Endothelial cell of umbilical vein (primary cell): ENCODE measurements around the gene RNLS. TPM values are rescaled to one million over a fixed set of nuclear protein-coding genes. Genes with fewer than 3 reads are reported as not detected.

ENCODE experiments used
- BruUV-seq: library from RNA; stranded (reverse); fragments of 400-500 nt; replicated peaks from 2 replicates; lab custom pipeline; 2021; lab: Mats Ljungman, UMichigan
- CTCF ChIA-PET: fragments of 300-600, 350-600 bp; sonication (Branson Sonifier 250); formaldehyde crosslinking; loops from one replicate; lab custom pipeline; 2021; ENCODE audit warnings: antibody characterized with exemption, inconsistent platforms; lab: Charles Lee
- POLR2A ChIA-PET: fragments of 300-600, 350-600 bp; sonication (Branson Sonifier 250); formaldehyde crosslinking; loops from one replicate; lab custom pipeline; 2021; ENCODE audit warnings: antibody characterized with exemption, inconsistent platforms; lab: Charles Lee
- DNase-seq: peaks from one replicate; pipeline ENCODE4 v3.0.0-alpha.2; 2011; ENCODE audit warnings: low read depth, low spot score
- FAIRE-seq: peaks from 2 replicates; lab custom pipeline; 2011; peaks lifted over from hg19 to GRCh38; lab: Jason Lieb, UNC
- H2AFZ ChIP-seq: 2 replicates; pipeline ENCODE4 v1.6.0; 2012; ENCODE audit warnings: low read depth, low read length, control low read depth, inconsistent platforms
- H3K27ac ChIP-seq: 2 replicates; pipeline ENCODE4 v1.5.1; 2011; ENCODE audit warnings: low read depth, mild to moderate bottlenecking, control low read depth, low read length, moderate library complexity; ENCODE audit not compliant: insufficient read depth
- H3K27me3 ChIP-seq, 2 experiments: 2 replicates each; pipeline versions ENCODE4 v1.6.0 to v1.6.1; 2011; ENCODE audit warnings: low read length in 2 of 2, mixed read lengths in 1 of 2; ENCODE audit not compliant: control insufficient read depth in 2 of 2, insufficient read depth in 2 of 2
- H3K36me3 ChIP-seq, 2 experiments: 2 replicates in 1 of 2; 3 replicates in 1 of 2; pipeline ENCODE4 v1.5.1; 2011; ENCODE audit warnings: low read length in 2 of 2, mild to moderate bottlenecking in 1 of 2, moderate library complexity in 1 of 2; ENCODE audit not compliant: control insufficient read depth in 2 of 2, insufficient read depth in 2 of 2; ENCODE audit errors: extremely low read depth in 1 of 2
- H3K4me1 ChIP-seq: 3 replicates; pipeline ENCODE4 v1.5.1; 2011; ENCODE audit warnings: mild to moderate bottlenecking, low read length; ENCODE audit not compliant: control insufficient read depth, insufficient read depth; ENCODE audit errors: extremely low read depth
- H3K4me2 ChIP-seq: 2 replicates; pipeline ENCODE4 v1.6.1; 2011; ENCODE audit warnings: low read length, control low read depth, mixed read lengths; ENCODE audit not compliant: insufficient read depth
- H3K4me3 ChIP-seq, 3 experiments: fragments of 200-600 bp in 1 of 3; sonication (generic), shearing (Covaris generic) in 1 of 3; replicated peaks in 1 of 3; 2 replicates each; pipeline ENCODE4 v1.5.1; 2011 to 2016; ENCODE audit warnings: control low read depth in 3 of 3, low read length in 3 of 3, mild to moderate bottlenecking in 2 of 3, inconsistent platforms in 1 of 3, low read depth in 1 of 3, moderate library complexity in 1 of 3; ENCODE audit not compliant: insufficient read depth in 1 of 3
- H3K79me2 ChIP-seq: 2 replicates; pipeline ENCODE4 v1.6.0; 2012; ENCODE audit warnings: low read length, inconsistent platforms; ENCODE audit not compliant: control insufficient read depth, insufficient read depth
- H3K9ac ChIP-seq: replicated peaks from 2 replicates; pipeline ENCODE3; 2011; ENCODE audit warnings: low read length, control low read depth; ENCODE audit not compliant: insufficient read depth; ENCODE audit errors: extremely low read depth
- H3K9me1 ChIP-seq: replicated peaks from 3 replicates; pipeline ENCODE4 v1.6.0; 2011; ENCODE audit warnings: mild to moderate bottlenecking, low read length; ENCODE audit not compliant: control insufficient read depth, insufficient read depth; ENCODE audit errors: extremely low read depth
- H3K9me3 ChIP-seq: replicated peaks from 2 replicates; pipeline ENCODE4 v1.5.1; 2012; ENCODE audit warnings: low read length, inconsistent platforms; ENCODE audit not compliant: control insufficient read depth, insufficient read depth
- H4K20me1 ChIP-seq: replicated peaks from 2 replicates; pipeline ENCODE3; 2011; ENCODE audit warnings: mild to moderate bottlenecking, low read length; ENCODE audit not compliant: control insufficient read depth, insufficient read depth; ENCODE audit errors: extremely low read depth
- EZH2 ChIP-seq: IDR thresholded peaks from 2 replicates; pipeline ENCODE4 v1.6.1; 2012; ENCODE audit warnings: borderline replicate concordance, low read depth, mild to moderate bottlenecking, moderate library complexity, low read length, inconsistent platforms; ENCODE audit not compliant: severe bottlenecking
- FOS ChIP-seq: IDR thresholded peaks from 2 replicates; pipeline ENCODE4 v1.6.1; 2011; ENCODE audit warnings: mild to moderate bottlenecking, low read length, moderate library complexity, borderline replicate concordance; ENCODE audit not compliant: insufficient read depth
- GATA2 ChIP-seq: IDR thresholded peaks from 2 replicates; pipeline ENCODE4 v1.7.0; 2011; ENCODE audit warnings: low read depth, mild to moderate bottlenecking, moderate library complexity, mixed read lengths, low read length; ENCODE audit not compliant: insufficient read length, insufficient read depth
- JUN ChIP-seq: IDR thresholded peaks from 2 replicates; pipeline ENCODE4 v1.6.1; 2011; ENCODE audit warnings: borderline replicate concordance, low read depth; ENCODE audit not compliant: insufficient read length, insufficient read depth
- MYC ChIP-seq: IDR thresholded peaks from one replicate; pipeline ENCODE4 v1.6.1; 2011; ENCODE audit warnings: mild to moderate bottlenecking, low read depth, low read length
- POLR2A ChIP-seq: IDR thresholded peaks from 2 replicates; pipeline ENCODE4 v1.6.1; 2012; ENCODE audit warnings: low read depth, mild to moderate bottlenecking, control low read depth, low read length
- POLR2AphosphoS5 ChIP-seq: IDR thresholded peaks from 2 replicates; pipeline ENCODE4 v1.6.1; 2012; ENCODE audit warnings: low read depth, mild to moderate bottlenecking, control low read depth, low read length, moderate library complexity; ENCODE audit not compliant: insufficient read depth
- dilution Hi-C: fragments of 300-500 bp; cut with MboI; formaldehyde crosslinking; loops from one replicate; pipeline ENCODE4 v1.15.0; 2019; ENCODE audit warnings: low sequenced_read_pairs; ENCODE audit not compliant: extremely low pct_ligation_motif_present
- intact Hi-C: fragments of 100-400 bp; cut with micrococcal nuclease; formaldehyde crosslinking; loops from one replicate; pipeline ENCODE4 v1.10.0; 2022
- polyA plus RNA-seq, 4 experiments: library from polyadenylated mRNA; depleted of rRNA in 3 of 4; stranded (reverse) in 3 of 4; unstranded in 1 of 4; fragments of >200 nt; gene quantifications; 2 replicates each; pipeline versions ENCODE4 v1.2.1 to v1.2.3, GENCODE V29; 2011 to 2012; ENCODE audit warnings: missing spikeins in 1 of 4
- total RNA-seq: library from RNA; stranded (reverse); gene quantifications from 2 replicates; pipeline ENCODE4 v1.2.3, GENCODE V29; 2021
- TF ChIP-seq, protein P1 (sequence below): IDR thresholded peaks from 2 replicates; pipeline ENCODE4 v1.6.1; 2011; ENCODE audit not compliant: insufficient read depth, insufficient read length
- TF ChIP-seq, protein P2 (sequence below), 2 donors: IDR thresholded peaks; 1 replicate in 1 of 2; 2 replicates in 1 of 2; pipeline ENCODE4 v1.5.1; 2011; ENCODE audit warnings: low read length in 2 of 2, mild to moderate bottlenecking in 2 of 2, moderate library complexity in 2 of 2, control low read depth in 1 of 2, inconsistent platforms in 1 of 2, low read depth in 1 of 2; ENCODE audit not compliant: insufficient read depth in 1 of 2; ENCODE audit errors: extremely low read depth in 1 of 2

The RNLS gene
- total and polyA plus RNA-seq, 2 donors (not counting 3 experiments of a cell fraction or from before 2014, with no cell fraction given), result 2.5 to 4.6 TPM

DNA sequence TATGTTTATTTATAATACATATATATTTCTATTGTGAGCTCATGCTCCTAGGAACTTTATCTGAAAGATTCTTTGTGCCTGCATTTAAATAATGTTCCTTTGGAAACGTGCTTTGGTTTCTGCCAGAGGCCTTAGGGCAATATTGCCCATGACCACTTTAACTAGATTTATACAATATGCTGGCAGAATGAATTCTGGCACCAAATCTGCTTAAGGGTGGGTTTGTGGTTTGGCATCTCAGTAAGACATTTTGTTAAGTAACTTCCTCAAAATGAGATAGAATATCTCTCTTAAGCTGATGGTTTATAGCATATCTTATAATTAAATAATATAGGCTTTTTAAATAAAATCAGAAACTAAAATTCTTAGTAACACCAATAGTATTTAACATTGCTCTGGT lies 252.9 kb downstream of the RNLS start:
- H3K79me2 ChIP-seq, result no peaks in the 10 kb centered on the region
- dilution Hi-C loops (no loop called here), intact Hi-C loops (no loop called here)
- H3K4me2 ChIP-seq, result no peak overlapping the region
- H4K20me1 ChIP-seq, result no peaks in the 10 kb centered on the region
- no peak overlapping the region for H3K4me3 ChIP-seq
- no peaks in the 10 kb centered on the region for H3K36me3 ChIP-seq
- TF ChIP-seq POLR2A, result no peak
- no peak for TF ChIP-seq FOS
- TF ChIP-seq, protein P1, sequence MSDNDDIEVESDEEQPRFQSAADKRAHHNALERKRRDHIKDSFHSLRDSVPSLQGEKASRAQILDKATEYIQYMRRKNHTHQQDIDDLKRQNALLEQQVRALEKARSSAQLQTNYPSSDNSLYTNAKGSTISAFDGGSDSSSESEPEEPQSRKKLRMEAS, result no peak
- TF ChIP-seq, protein P2, sequence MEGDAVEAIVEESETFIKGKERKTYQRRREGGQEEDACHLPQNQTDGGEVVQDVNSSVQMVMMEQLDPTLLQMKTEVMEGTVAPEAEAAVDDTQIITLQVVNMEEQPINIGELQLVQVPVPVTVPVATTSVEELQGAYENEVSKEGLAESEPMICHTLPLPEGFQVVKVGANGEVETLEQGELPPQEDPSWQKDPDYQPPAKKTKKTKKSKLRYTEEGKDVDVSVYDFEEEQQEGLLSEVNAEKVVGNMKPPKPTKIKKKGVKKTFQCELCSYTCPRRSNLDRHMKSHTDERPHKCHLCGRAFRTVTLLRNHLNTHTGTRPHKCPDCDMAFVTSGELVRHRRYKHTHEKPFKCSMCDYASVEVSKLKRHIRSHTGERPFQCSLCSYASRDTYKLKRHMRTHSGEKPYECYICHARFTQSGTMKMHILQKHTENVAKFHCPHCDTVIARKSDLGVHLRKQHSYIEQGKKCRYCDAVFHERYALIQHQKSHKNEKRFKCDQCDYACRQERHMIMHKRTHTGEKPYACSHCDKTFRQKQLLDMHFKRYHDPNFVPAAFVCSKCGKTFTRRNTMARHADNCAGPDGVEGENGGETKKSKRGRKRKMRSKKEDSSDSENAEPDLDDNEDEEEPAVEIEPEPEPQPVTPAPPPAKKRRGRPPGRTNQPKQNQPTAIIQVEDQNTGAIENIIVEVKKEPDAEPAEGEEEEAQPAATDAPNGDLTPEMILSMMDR (IDR thresholded peaks at IDR 0.05; ENCODE audit: extremely low read depth in 1 of 2, insufficient read depth in 1 of 2, low read depth in 1 of 2, low read length in 2 of 2), result no peak
- TF ChIP-seq JUN, result no peak
- TF ChIP-seq POLR2AphosphoS5, result no peak
- TF ChIP-seq MYC, result no peak
- no peak for TF ChIP-seq EZH2
- no peak for TF ChIP-seq GATA2
- no TSS peak for BruUV-seq
- no peak for FAIRE-seq
- H3K27me3 ChIP-seq, result no peaks in the 10 kb centered on the region
- DNase-seq, result no peak
- ChIA-PET CTCF (no interaction called here), POLR2A (no interaction called here)
- H2AFZ ChIP-seq, result no peak overlapping the region
- H3K4me1 ChIP-seq, result no peaks in the 10 kb centered on the region
- no peak overlapping the region for H3K9ac ChIP-seq
- H3K9me3 ChIP-seq, result no peaks in the 10 kb centered on the region
- no peak overlapping the region for H3K27ac ChIP-seq
- no peaks in the 10 kb centered on the region for H3K9me1 ChIP-seq
